GM23248 (cell line): ENCODE measurements around the gene ARAP1. TPM values are rescaled to one million over a fixed set of nuclear protein-coding genes. Genes with fewer than 3 reads are reported as not detected.

Source experiments
- DNase-seq: peaks from one replicate; pipeline ENCODE4 v3.0.0-alpha.2; 2015
- H2AFZ ChIP-seq: fragments of 200-600 bp; sonication (generic); 2 replicates; pipeline ENCODE4 v1.6.1; 2016; ENCODE audit warnings: antibody characterized with exemption
- H3F3A ChIP-seq: fragments of 200-600 bp; sonication (generic); 2 replicates; pipeline ENCODE4 v1.6.1; 2016; ENCODE audit warnings: mild to moderate bottlenecking, antibody characterized with exemption, mixed run types; ENCODE audit not compliant: insufficient read depth
- H3K27ac ChIP-seq: fragments of 200-600 bp; sonication (generic); 2 replicates; pipeline ENCODE4 v1.5.1; 2016; ENCODE audit warnings: mild to moderate bottlenecking
- H3K27me3 ChIP-seq: fragments of 200-600 bp; sonication (generic); replicated peaks from 2 replicates; pipeline ENCODE4 v1.6.1; 2016; ENCODE audit warnings: mild to moderate bottlenecking; ENCODE audit not compliant: insufficient read depth
- H3K36me3 ChIP-seq: fragments of 200-600 bp; sonication (generic); 2 replicates; pipeline ENCODE4 v1.6.1; 2016; ENCODE audit warnings: low read depth, mild to moderate bottlenecking
- H3K4me1 ChIP-seq: fragments of 200-600 bp; sonication (generic); 2 replicates; pipeline ENCODE4 v1.6.1; 2016; ENCODE audit warnings: mild to moderate bottlenecking; ENCODE audit not compliant: insufficient read depth
- H3K4me2 ChIP-seq: fragments of 200-600 bp; sonication (generic); one replicate; pipeline ENCODE4 v1.6.1; 2016; ENCODE audit warnings: mild to moderate bottlenecking; ENCODE audit not compliant: unreplicated experiment
- H3K4me3 ChIP-seq: fragments of 200-600 bp; sonication (generic); 2 replicates; pipeline ENCODE4 v1.5.1; 2016; ENCODE audit warnings: mild to moderate bottlenecking
- H3K79me2 ChIP-seq: fragments of 200-600 bp; sonication (generic); 2 replicates; pipeline ENCODE4 v1.6.1; 2016; ENCODE audit warnings: mild to moderate bottlenecking; ENCODE audit not compliant: insufficient read depth
- H3K9ac ChIP-seq: fragments of 200-600 bp; sonication (generic); 2 replicates; pipeline ENCODE4 v1.6.1; 2016; ENCODE audit warnings: mild to moderate bottlenecking
- H3K9me2 ChIP-seq: fragments of 200-600 bp; sonication (generic); 2 replicates; pipeline ENCODE4 v1.6.1; 2016; ENCODE audit warnings: mixed run types, mild to moderate bottlenecking, moderate library complexity; ENCODE audit not compliant: insufficient read depth
- H3K9me3 ChIP-seq: fragments of 200-600 bp; sonication (generic); one replicate; pipeline ENCODE4 v1.6.1; 2017; ENCODE audit warnings: low read depth
- H4K20me1 ChIP-seq: fragments of 200-600 bp; sonication (generic); 2 replicates; pipeline ENCODE4 v1.6.0; 2016; ENCODE audit not compliant: insufficient read depth
- EZH2 ChIP-seq: fragments of 200-600 bp; sonication (generic); IDR thresholded peaks from 2 replicates; pipeline ENCODE4 v1.6.1; 2018; ENCODE audit warnings: antibody characterized with exemption, mild to moderate bottlenecking; ENCODE audit not compliant: insufficient read depth, poor library complexity, severe bottlenecking
- EZH2phosphoT487 ChIP-seq: fragments of 200-600 bp; sonication (generic); IDR thresholded peaks from 2 replicates; pipeline ENCODE4 v1.6.1; 2018; ENCODE audit warnings: antibody characterized with exemption, moderate library complexity, mild to moderate bottlenecking, low read depth; ENCODE audit not compliant: insufficient read depth
- WGBS, 2 experiments: methylation state at CpG; one replicate each; pipeline ENCODE4 v1.1.6; 2015 to 2017; ENCODE audit warnings: low lambda C conversion rate in 2 of 2, low coverage in 1 of 2; ENCODE audit errors: missing lambda C conversion rate in 2 of 2; 5-methylcytosine and 5-hydroxymethylcytosine counted together
- in situ Hi-C: fragments of 300-500 bp; cut with MboI; formaldehyde crosslinking; loops from 2 replicates; pipeline ENCODE4 v1.15.0; 2020
- polyA plus RNA-seq: library from polyadenylated mRNA; unstranded; fragments of >200 nt; fragmentation: Nextera tagmentation; extraction: Ambion mirVana; gene quantifications from 2 replicates; pipeline ENCODE4 v1.2.1, GENCODE V29; 2016
- total RNA-seq: library from RNA; depleted of rRNA; stranded (reverse); fragments of >200 nt; shearing (Covaris generic); gene quantifications from 2 replicates; pipeline ENCODE4 v1.2.3, GENCODE V29; 2014

ARAP1 gene
- total and polyA plus RNA-seq, 2 experiments from 2014 or later: 41.5 to 73.9 TPM

GRCh38 chr11:72647882-72648281 is 104.3 kb downstream of the ARAP1 start:
- no peaks in the 10 kb centered on the region for H3K9me2 ChIP-seq
- H3K27me3 ChIP-seq: no peaks in the 10 kb centered on the region
- no peak for TF ChIP-seq EZH2
- TF ChIP-seq EZH2phosphoT487: no peak
- H4K20me1 ChIP-seq: no peaks in the 10 kb centered on the region
- WGBS, 2 experiments: 65 to 79% methylated on average over 4 of the region's 4 CpGs
- no peaks in the 10 kb centered on the region for H3K9me3 ChIP-seq
- H3K36me3 ChIP-seq: no peaks in the 10 kb centered on the region
- H3K4me2 ChIP-seq: no peak overlapping the region
- no peak overlapping the region for H3K4me3 ChIP-seq
- no peak overlapping the region for H3K9ac ChIP-seq
- H3K79me2 ChIP-seq: no peaks in the 10 kb centered on the region
- no peak overlapping the region for H3K27ac ChIP-seq
- H3K4me1 ChIP-seq: no peaks in the 10 kb centered on the region
- in situ Hi-C loops: no loop called here
- H2AFZ ChIP-seq: no peak overlapping the region
- no peaks in the 10 kb centered on the region; the same call in 1 of the 2 replicates for H3F3A ChIP-seq
- no peak for DNase-seq

- H3K9me3 ChIP-seq: no peaks in the 10 kb centered on the region
- TF ChIP-seq EZH2: no peak
- TF ChIP-seq EZH2phosphoT487: no peak
- no peak overlapping the region for H3K27ac ChIP-seq
- no peaks in the 10 kb centered on the region for H4K20me1 ChIP-seq
- no peak overlapping the region for H3K4me3 ChIP-seq
- peaks cover 6% of the 10 kb centered on the region for H3K27me3 ChIP-seq
- H2AFZ ChIP-seq: no peak overlapping the region
- no peaks in the 10 kb centered on the region for H3K36me3 ChIP-seq
- H3K79me2 ChIP-seq: no peaks in the 10 kb centered on the region
- no peak for DNase-seq
- H3K4me1 ChIP-seq: no peaks in the 10 kb centered on the region
- in situ Hi-C loops: no loop called here
- no peaks in the 10 kb centered on the region for H3K9me2 ChIP-seq
- H3F3A ChIP-seq: no peaks in the 10 kb centered on the region; the same call in 1 of the 2 replicates
- no peak overlapping the region for H3K9ac ChIP-seq
- H3K4me2 ChIP-seq: no peak overlapping the region
- 50% methylated on average over 2 of the region's 2 CpGs for WGBS, 2 experiments
Measured at GRCh38 chr11:72646472-72646871, 105.7 kb downstream of the ARAP1 start.

GRCh38 chr11:72646024-72646423 is 106.2 kb downstream of the ARAP1 start:
- H3K36me3 ChIP-seq: no peaks in the 10 kb centered on the region
- no peak overlapping the region for H3K4me2 ChIP-seq
- DNase-seq: no peak
- no peaks in the 10 kb centered on the region for H3K79me2 ChIP-seq
- H3K27ac ChIP-seq: no peak overlapping the region
- H3K9me3 ChIP-seq: no peaks in the 10 kb centered on the region
- H3K9ac ChIP-seq: no peak overlapping the region
- no peaks in the 10 kb centered on the region for H4K20me1 ChIP-seq
- no peaks in the 10 kb centered on the region for H3K4me1 ChIP-seq
- in situ Hi-C loops: no loop called here
- TF ChIP-seq EZH2phosphoT487 (no peak), EZH2 (no peak)
- no peak overlapping the region for H2AFZ ChIP-seq
- peaks cover 11% of the 10 kb centered on the region for H3K27me3 ChIP-seq
- H3K9me2 ChIP-seq: no peaks in the 10 kb centered on the region
- WGBS, 2 experiments: 92 to 98% methylated on average over 3 of the region's 3 CpGs
- no peaks in the 10 kb centered on the region; the same call in 1 of the 2 replicates for H3F3A ChIP-seq
- H3K4me3 ChIP-seq: no peak overlapping the region

- in situ Hi-C loops: no loop called here
- 51 to 57% methylated on average over 7 of the region's 7 CpGs for WGBS, 2 experiments
Measured at GRCh38 chr11:72643547-72643946, 108.7 kb downstream of the ARAP1 start.

More at GRCh38 chr11:72643547-72643946, 108.7 kb downstream of the ARAP1 start:
- Histone ChIP-seq H3K9me2 (no peaks in the 10 kb centered on the region), H3K4me2 (no peak overlapping the region), H3K79me2 (no peaks in the 10 kb centered on the region), H2AFZ (peak overlapping the region; percentile 66; the same call in 1 of the 2 replicates), H3K4me1 (no peaks in the 10 kb centered on the region), H4K20me1 (no peaks in the 10 kb centered on the region), H3K9me3 (no peaks in the 10 kb centered on the region), H3K27me3 (peaks cover 18% of the 10 kb centered on the region), H3K9ac (no peak overlapping the region), H3F3A (no peaks in the 10 kb centered on the region; the same call in 1 of the 2 replicates), H3K4me3 (no peak overlapping the region), H3K36me3 (no peaks in the 10 kb centered on the region), H3K27ac (no peak overlapping the region)
- DNase-seq: peak; percentile 60
- TF ChIP-seq EZH2: no peak
- TF ChIP-seq EZH2phosphoT487: no peak
